Measurements from ENCODE around the gene BCKDK. TPM values are rescaled to one million over a fixed set of nuclear protein-coding genes. Genes with fewer than 3 reads are reported as not detected.

Gene BCKDK
- total and polyA plus RNA-seq, 12 donors: 27.0 to 181 (median 80.1) TPM

DNA sequence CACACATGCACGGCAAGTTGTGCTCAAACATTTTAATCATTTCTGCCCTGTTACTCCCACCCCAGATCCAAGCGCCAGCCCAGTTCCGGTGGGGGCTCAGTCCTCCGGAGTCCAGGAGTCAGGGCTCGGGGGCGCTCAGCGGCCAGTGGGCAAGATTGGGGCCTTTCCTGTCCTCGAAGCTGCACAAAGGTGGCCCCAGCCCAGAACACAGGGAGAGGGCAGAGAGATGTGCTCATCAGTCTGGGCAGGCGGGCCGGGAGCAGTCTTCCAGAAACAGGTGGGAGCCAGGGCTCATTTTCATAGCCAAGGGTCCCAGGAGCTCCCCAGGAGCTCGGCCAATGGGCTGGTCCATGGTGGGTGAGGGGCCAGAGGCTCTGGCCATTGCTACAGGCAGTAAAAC lies 23.2 kb downstream of the BCKDK start:
- Histone ChIP-seq H3K9me3 (replicated peaks in 1 of 3) (no peaks in the 10 kb centered on the region), H3K36me3 (replicated peaks in 1 of 2) (peaks cover 0 to 37% of the 10 kb centered on the region in 2 donors), H3K4me1 (replicated peaks in 1 of 2) (no peaks in the 10 kb centered on the region), H3K27me3 (no peaks in the 10 kb centered on the region), H3K27ac (no peak overlapping the region), H3K4me3 (no peak overlapping the region)
- intact Hi-C loops (cut with DNase I): no loop called here
- WGBS, 4 donors: 94 to 96% (median 95%) methylated on average over 9 to 11 of the region's 11 CpGs
- no peak for DNase-seq
- TF ChIP-seq CTCF (IDR thresholded peaks at IDR 0.05) (no peak), POLR2A (IDR thresholded peaks at IDR 0.05) (no peak)

DNA sequence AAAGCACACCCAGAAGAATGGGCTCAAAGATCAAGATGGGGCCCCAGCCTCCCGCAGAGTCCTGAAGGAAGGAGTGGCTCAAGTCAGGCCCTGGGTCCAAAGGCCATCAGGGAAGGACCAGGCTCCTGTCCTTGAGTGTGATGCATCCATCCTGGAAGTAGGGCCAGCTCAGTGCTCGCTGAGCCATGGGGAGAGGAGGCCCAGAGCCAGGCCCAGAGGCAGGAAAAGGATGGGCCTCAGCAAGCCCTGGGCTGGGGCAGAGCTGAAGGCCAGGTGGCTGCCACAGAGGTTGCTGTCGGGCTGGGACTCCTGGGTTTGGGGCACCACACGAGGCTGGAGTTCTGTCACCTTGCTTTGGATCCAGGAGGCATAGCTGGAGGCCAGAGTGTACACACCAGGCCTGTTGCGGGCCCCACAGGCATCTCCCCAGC lies 23.7 kb downstream of the BCKDK start:
- Histone ChIP-seq H3K36me3 (replicated peaks in 1 of 2) (peaks cover 0 to 36% of the 10 kb centered on the region in 2 donors), H3K27me3 (no peaks in the 10 kb centered on the region), H3K27ac (no peak overlapping the region), H3K9me3 (replicated peaks in 1 of 3) (no peaks in the 10 kb centered on the region), H3K4me3 (no peak overlapping the region), H3K4me1 (replicated peaks in 1 of 2) (no peaks in the 10 kb centered on the region)
- no peak for TF ChIP-seq POLR2A (IDR thresholded peaks at IDR 0.05)
- TF ChIP-seq CTCF (IDR thresholded peaks at IDR 0.05): no peak
- 84 to 89% (median 89%) methylated on average over 3 to 5 of the region's 5 CpGs; no CpG with 5 or more reads in 1 of the 4 donors for WGBS, 4 donors
- DNase-seq: no peak
- intact Hi-C loops (cut with DNase I): no loop called here

- intact Hi-C loops (cut with DNase I): no loop called here
- Histone ChIP-seq H3K4me3 (no peak overlapping the region), H3K4me1 (replicated peaks in 1 of 2) (no peaks in the 10 kb centered on the region), H3K9me3 (replicated peaks in 1 of 3) (no peaks in the 10 kb centered on the region), H3K27me3 (no peaks in the 10 kb centered on the region), H3K27ac (no peak overlapping the region), H3K36me3 (replicated peaks in 1 of 2) (peaks cover 0 to 30% of the 10 kb centered on the region in 2 donors)
- TF ChIP-seq POLR2A (IDR thresholded peaks at IDR 0.05): no peak
- TF ChIP-seq CTCF (IDR thresholded peaks at IDR 0.05): no peak
- DNase-seq: no peak
- 85 to 92% (median 90%) methylated on average over 6 to 20 of the region's 20 CpGs for WGBS, 4 donors
These were observed 24.3 kb downstream of the BCKDK start for GRCh38 chr16:31132303-31132979.

- intact Hi-C loops (cut with DNase I): no loop called here
- no peak for DNase-seq
- WGBS, 4 donors: 84 to 95% (median 89%) methylated on average over 6 of the region's 6 CpGs
- Histone ChIP-seq H3K27me3 (no peaks in the 10 kb centered on the region), H3K9me3 (replicated peaks in 1 of 3) (no peaks in the 10 kb centered on the region), H3K27ac (no peak overlapping the region), H3K36me3 (replicated peaks in 1 of 2) (peaks cover 0 to 24% of the 10 kb centered on the region in 2 donors), H3K4me3 (no peak overlapping the region), H3K4me1 (replicated peaks in 1 of 2) (no peaks in the 10 kb centered on the region)
- no peak for TF ChIP-seq POLR2A (IDR thresholded peaks at IDR 0.05)
- TF ChIP-seq CTCF (IDR thresholded peaks at IDR 0.05): no peak
These were observed 24.9 kb downstream of the BCKDK start for GRCh38 chr16:31133046-31133501.
